ENCODE results near the gene TNRC6B.

Gene TNRC6B

GRCh38 chr22:40239345-40239683 is 61.6 kb downstream of the TNRC6B start:
- Histone ChIP-seq H3K27me3 (no peaks in the 10 kb centered on the region), H3K4me1 (peaks cover 10% of the 10 kb centered on the region), H3K36me3 (no peaks in the 10 kb centered on the region), H3K9me3 (no peaks in the 10 kb centered on the region), H3K4me3 (ENCODE audit: low read depth, low read length) (no peak overlapping the region)
- no peak for DNase-seq
- TF ChIP-seq, protein P1, sequence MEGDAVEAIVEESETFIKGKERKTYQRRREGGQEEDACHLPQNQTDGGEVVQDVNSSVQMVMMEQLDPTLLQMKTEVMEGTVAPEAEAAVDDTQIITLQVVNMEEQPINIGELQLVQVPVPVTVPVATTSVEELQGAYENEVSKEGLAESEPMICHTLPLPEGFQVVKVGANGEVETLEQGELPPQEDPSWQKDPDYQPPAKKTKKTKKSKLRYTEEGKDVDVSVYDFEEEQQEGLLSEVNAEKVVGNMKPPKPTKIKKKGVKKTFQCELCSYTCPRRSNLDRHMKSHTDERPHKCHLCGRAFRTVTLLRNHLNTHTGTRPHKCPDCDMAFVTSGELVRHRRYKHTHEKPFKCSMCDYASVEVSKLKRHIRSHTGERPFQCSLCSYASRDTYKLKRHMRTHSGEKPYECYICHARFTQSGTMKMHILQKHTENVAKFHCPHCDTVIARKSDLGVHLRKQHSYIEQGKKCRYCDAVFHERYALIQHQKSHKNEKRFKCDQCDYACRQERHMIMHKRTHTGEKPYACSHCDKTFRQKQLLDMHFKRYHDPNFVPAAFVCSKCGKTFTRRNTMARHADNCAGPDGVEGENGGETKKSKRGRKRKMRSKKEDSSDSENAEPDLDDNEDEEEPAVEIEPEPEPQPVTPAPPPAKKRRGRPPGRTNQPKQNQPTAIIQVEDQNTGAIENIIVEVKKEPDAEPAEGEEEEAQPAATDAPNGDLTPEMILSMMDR (IDR thresholded peaks at IDR 0.05; ENCODE audit: low read depth, low read length) = no peak

- Histone ChIP-seq H3K36me3 (no peaks in the 10 kb centered on the region), H3K4me3 (ENCODE audit: low read depth, low read length) (no peak overlapping the region), H3K4me1 (peaks cover 4% of the 10 kb centered on the region), H3K27me3 (no peaks in the 10 kb centered on the region), H3K9me3 (no peaks in the 10 kb centered on the region)
- TF ChIP-seq, protein P1 (IDR thresholded peaks at IDR 0.05; ENCODE audit: low read depth, low read length) = no peak
- no peak for DNase-seq
These were observed 62.4 kb downstream of the TNRC6B start for GRCh38 chr22:40240160-40240559.

DNA sequence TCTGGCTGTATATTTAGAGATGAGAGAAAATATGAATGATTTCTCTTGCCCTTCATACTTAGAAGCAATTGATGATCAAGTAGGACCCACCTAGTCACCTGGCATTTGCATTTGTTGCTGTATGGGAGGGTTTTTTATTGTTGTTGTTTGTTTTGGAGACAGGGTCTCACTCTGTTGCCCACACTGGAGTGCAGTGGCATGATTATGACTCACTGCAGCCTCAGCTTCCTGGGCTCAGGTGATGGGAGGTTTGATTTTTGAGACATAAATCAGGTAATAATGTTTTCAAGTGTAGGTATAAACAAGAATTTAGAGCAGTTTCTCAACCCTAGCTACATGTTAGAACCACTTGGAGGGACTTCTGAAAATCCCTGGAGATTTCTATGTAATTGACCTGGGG is 63.0 kb downstream of the TNRC6B start:
- no peaks in the 10 kb centered on the region; the same call in 1 of the 2 replicates for H3K4me1 ChIP-seq
- TF ChIP-seq, protein P1 (IDR thresholded peaks at IDR 0.05; ENCODE audit: low read depth, low read length) = no peak
- H3K9me3 ChIP-seq = no peaks in the 10 kb centered on the region
- no peaks in the 10 kb centered on the region for H3K36me3 ChIP-seq
- no peak for DNase-seq
- no peaks in the 10 kb centered on the region for H3K27me3 ChIP-seq
- no peak overlapping the region for H3K4me3 ChIP-seq (ENCODE audit: low read depth, low read length)

GRCh38 chr22:40241200-40241763 is 63.6 kb downstream of the TNRC6B start:
- H3K9me3 ChIP-seq = no peaks in the 10 kb centered on the region
- no peaks in the 10 kb centered on the region for H3K27me3 ChIP-seq

DNA sequence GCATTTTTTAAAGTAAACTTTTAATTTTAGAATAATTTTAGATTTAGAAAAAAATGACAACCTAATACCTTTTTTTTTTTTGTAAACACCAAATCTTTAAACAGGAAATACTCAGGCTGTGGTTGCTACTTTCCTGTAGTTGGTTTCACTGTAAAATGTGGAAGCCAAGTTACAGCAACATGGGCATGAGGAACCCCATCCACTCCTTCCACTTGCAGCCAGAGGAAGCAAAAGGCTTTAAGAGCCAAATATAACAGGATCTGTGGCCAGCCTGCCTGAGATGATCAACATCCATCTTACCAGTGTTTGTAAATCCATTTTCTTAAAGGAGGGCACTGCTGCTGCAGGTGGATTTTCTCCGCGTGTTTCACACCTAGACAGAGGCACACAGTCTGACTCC is 66.2 kb downstream of the TNRC6B start:
- TF ChIP-seq, protein P1 (IDR thresholded peaks at IDR 0.05; ENCODE audit: low read depth, low read length) = no peak
- Histone ChIP-seq H3K9me3 (no peaks in the 10 kb centered on the region), H3K36me3 (no peaks in the 10 kb centered on the region; the same call in 1 of the 2 replicates), H3K27me3 (no peaks in the 10 kb centered on the region), H3K4me3 (ENCODE audit: low read depth, low read length) (no peak overlapping the region), H3K4me1 (no peaks in the 10 kb centered on the region; the same call in 1 of the 2 replicates)
- DNase-seq = no peak

More at GRCh38 chr22:40241200-40241763, 63.6 kb downstream of the TNRC6B start:
- DNase-seq = no peak
- TF ChIP-seq, protein P1 (IDR thresholded peaks at IDR 0.05; ENCODE audit: low read depth, low read length) = no peak
- H3K36me3 ChIP-seq = no peaks in the 10 kb centered on the region; the same call in 1 of the 2 replicates
- H3K4me3 ChIP-seq (ENCODE audit: low read depth, low read length) = no peak overlapping the region
- no peaks in the 10 kb centered on the region; the same call in 1 of the 2 replicates for H3K4me1 ChIP-seq

DNA sequence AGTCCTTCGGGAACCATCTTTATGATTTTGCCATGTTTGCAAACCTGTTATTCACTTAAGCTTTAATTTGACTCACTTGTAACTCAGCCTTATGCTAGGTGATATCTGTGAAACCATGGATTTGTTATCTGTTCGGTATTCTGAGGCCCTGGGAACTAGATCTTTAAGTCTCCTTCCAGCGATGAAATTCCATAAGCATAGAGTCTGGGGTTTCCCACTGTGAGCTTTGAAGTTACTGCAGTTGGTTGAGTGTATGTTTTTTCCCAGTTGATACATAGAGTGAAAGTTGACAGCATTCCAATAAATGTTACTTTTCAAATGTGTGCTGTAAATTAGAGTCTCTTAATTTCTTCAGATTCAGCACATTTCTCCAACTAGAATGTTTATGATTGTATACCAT is 66.9 kb downstream of the TNRC6B start:
- Histone ChIP-seq H3K27me3 (no peaks in the 10 kb centered on the region), H3K9me3 (no peaks in the 10 kb centered on the region), H3K36me3 (no peaks in the 10 kb centered on the region; the same call in 1 of the 2 replicates), H3K4me3 (ENCODE audit: low read depth, low read length) (no peak overlapping the region), H3K4me1 (no peaks in the 10 kb centered on the region; the same call in 1 of the 2 replicates)
- TF ChIP-seq, protein P1 (IDR thresholded peaks at IDR 0.05; ENCODE audit: low read depth, low read length) = no peak
- DNase-seq = no peak

All from BE2C (cell line).